TTC549 (cell line): ENCODE measurements around the gene LRRC41.
A peak's percentile ranks its signal among the peaks of the same experiment; 100 is the strongest.
"Not testable (repeated sequence)": the region's sequence is repeated elsewhere in the genome, so short reads cannot be mapped to it uniquely, and the experiment has no call there.

Source experiments
- FAIRE-seq: peaks from 2 replicates; lab custom pipeline; 2012; peaks lifted over from hg19 to GRCh38; lab: Jason Lieb, UNC

Gene LRRC41, protein sequence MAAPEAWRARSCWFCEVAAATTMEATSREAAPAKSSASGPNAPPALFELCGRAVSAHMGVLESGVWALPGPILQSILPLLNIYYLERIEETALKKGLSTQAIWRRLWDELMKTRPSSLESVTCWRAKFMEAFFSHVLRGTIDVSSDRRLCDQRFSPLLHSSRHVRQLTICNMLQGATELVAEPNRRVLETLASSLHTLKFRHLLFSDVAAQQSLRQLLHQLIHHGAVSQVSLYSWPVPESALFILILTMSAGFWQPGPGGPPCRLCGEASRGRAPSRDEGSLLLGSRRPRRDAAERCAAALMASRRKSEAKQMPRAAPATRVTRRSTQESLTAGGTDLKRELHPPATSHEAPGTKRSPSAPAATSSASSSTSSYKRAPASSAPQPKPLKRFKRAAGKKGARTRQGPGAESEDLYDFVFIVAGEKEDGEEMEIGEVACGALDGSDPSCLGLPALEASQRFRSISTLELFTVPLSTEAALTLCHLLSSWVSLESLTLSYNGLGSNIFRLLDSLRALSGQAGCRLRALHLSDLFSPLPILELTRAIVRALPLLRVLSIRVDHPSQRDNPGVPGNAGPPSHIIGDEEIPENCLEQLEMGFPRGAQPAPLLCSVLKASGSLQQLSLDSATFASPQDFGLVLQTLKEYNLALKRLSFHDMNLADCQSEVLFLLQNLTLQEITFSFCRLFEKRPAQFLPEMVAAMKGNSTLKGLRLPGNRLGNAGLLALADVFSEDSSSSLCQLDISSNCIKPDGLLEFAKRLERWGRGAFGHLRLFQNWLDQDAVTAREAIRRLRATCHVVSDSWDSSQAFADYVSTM

DNA sequence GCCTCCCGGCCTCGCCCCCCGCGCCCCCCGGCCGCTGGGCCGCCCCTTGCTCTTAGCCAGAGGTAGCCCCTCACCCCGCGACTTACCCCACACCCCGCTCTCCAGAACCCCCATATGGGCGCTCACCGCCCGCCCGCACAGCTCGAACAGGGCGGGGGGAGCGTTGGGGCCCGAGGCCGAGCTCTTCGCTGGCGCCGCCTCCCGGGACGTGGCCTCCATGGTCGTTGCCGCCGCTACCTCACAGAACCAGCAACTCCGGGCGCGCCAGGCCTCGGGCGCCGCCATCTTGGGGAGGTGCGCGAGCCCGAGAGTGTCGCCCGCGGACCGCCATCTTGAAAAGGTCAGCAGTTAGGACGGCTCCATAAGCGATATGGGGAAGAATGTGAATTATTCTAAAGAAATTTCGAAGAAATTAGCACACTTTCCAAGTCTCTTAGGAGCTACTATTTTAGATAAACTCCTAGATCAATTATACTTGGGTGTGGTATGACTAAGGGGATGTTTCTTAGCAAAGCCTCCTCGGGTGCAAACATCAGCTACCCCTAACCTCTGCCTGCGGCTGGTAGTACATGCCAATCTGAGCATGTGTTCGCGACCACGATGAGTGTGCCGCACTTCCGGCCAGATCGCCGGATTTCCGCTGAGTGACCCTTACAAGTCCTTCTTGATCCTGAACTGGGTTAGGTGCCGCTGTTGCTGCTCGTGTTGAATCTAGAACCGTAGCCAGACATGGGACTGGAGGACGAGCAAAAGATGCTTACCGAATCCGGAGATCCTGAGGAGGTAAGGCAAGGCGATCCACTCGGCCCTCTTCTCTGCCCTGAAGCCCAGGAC, at the start of gene LRRC41, which contains the start of gene UQCRH:
Gene LRRC41 (minus strand): TSS at position 579 of the 834 bp plus-strand sequence. CDS start 294 bp downstream, at position 285.
Gene UQCRH (plus strand): TSS at position 661 of the 834 bp plus-strand sequence. CDS start 69 bp downstream, at position 730.
- peak; percentile 29 for FAIRE-seq

- no peak for FAIRE-seq
Measured at GRCh38 chr1:46352363-46352762, 48.9 kb upstream of the LRRC41 start.

GRCh38 chr1:46345281-46345680, 41.9 kb upstream of the LRRC41 start:
- FAIRE-seq: no peak

- no peak for FAIRE-seq
Measured at GRCh38 chr1:46344481-46344880, 41.1 kb upstream of the LRRC41 start.

DNA sequence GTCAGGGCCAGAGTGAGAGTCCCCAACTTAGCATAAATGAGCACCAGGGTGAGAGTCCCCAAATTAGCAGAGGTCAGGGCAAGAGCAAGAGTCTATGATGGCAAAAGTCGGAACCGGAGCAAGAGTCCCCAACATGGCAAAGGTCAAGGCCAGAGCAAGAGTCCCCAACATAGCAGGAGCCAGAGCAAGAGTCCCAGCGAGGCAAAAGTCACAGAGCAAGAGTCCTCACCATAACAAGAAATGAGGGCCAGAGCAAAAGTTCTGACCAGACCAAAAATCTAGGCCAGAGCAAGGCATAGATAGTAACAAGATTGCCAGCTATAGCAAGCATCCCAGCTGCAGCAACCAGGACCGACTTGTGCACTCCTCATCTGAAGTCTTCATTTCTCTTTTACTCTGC, 40.3 kb upstream of the LRRC41 start:
- FAIRE-seq: no peak

GRCh38 chr1:46343351-46343695, 39.9 kb upstream of the LRRC41 start:
- no peak for FAIRE-seq

DNA sequence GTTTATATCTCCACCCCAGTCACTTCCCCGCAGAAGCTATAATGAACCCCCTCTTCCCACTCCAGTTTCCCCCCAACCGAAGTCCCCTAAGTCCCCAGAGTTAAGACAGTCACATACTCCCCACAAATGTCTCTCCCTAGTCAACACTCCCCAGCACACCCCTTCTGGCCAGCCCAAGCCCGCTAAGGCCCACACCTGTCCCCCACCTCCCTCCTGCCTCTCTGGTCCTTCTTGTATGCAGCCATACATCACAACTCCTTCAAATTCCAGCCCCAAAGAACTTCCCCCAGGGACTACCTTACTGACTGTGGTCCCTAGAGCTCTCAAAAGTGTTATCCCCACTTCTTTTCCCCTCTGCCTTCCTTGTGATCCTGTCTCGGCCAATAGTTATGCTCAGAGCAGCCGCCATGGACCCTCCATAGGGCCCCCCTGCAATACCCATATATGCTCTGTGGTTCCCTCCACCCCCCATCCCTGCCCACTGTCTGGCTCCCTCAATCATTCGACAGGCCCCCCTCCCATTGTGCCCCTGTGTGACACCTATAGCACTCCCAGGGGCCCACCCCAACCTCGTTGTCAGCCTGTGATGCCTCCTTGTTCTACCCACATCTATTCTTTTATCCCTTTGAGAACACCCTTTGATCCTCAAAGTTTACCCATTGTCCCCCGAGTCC, 39.4 kb upstream of the LRRC41 start:
- FAIRE-seq: no peak

GRCh38 chr1:46342084-46342656, 38.8 kb upstream of the LRRC41 start:
- FAIRE-seq: no peak

GRCh38 chr1:46341222-46342083, 38.0 kb upstream of the LRRC41 start:
- FAIRE-seq: no peak

DNA sequence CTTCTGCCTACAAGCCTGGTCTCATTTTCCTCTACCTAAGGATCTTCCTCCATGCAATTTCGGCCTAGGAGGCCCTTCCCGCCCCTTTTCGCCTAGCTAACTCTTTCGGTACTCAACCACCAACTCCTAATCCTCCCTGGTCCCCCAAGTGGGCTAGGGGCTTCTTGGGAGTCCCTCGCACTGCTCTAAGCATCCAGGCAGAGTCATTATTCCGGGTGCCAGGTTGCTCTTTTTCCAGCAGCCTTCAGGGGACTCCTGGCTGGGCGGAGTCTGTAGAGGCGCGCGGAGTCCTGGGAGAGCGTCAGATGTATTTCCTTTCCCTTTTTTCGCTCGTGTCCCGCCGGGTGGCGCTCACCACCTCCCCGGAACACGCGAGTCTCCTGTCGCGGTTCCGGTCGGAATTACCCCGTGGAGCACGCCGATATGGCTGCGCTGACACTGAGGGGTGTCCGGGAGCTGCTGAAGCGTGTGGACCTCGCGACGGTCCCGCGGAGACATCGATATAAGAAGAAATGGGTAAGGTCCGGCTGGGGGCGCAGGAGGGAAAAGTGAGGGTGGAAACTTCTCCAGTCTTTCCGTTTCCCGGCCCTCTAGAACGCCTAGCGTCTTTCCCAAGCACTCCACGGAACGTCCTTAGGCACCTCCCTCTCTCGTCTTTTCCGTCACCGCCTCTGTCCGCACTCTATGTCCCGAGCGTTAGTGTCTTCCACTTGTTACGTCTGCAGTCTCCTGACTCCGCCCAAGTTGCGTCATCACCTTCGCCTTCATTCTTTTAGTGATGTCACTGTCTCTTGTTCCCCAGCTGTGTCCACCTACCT, 37.2 kb upstream of the LRRC41 start, which contains the start of gene NSUN4:
Gene NSUN4 (plus strand): TSS at position 404 of the 818 bp plus-strand sequence. CDS start 20 bp downstream, at position 424.
- no peak for FAIRE-seq

DNA sequence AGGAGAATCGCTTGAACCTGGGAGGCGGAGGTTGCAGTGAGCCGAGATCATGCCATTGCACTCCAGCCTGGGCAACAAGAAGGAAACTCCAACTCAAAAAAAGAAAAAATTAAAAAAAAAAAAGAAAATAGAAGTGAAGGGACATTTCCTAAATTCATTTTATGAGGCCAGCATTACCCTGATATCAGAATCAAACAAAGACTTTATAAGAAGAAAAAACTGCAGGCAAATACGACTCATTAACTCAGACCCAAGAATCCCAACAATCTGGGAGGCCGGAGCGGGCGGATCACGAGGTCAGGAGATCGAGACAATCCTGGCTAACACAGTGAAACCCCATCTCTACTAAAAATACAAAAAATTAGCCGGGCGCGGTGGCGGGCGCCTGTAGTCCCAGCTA, 34.0 kb upstream of the LRRC41 start:
- not testable (repeated sequence) for FAIRE-seq

- no peak for FAIRE-seq
Measured at GRCh38 chr1:46335081-46335480, 31.7 kb upstream of the LRRC41 start.

- FAIRE-seq: no peak
Measured at GRCh38 chr1:46334030-46334384, 30.6 kb upstream of the LRRC41 start.

DNA sequence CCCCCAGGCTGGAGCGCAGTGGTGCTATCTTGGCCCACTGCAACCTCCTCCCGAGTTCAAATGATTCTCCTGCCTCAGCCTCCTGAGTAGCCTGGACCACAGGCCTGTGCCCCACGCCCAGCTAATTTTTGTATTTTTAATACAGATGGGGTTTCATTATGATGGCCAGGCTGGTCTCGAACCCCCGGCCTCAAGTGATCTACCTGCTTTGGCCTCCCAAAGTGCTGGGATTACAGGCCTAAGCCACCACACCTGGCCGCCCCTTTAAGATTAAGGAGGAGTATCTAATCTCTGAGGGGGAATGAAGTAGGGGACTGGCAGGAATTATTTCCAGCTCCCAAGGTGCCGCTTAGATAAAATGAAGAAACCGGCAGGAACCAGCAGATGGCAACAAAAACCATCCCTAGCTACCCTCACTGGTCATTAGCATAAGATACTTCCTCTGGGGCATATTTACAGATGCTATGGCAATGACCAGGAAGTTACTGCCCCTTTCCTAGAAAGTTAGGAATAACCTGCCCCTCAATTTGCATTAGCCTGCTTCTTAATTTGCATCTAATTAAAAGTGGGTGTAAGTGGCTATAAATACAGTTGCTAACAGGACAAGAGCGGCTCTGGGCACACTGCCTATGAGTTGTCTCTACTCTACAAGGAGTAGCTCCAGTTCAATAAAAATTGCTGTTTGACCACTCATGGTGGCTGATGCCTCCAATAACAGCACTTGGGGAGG, 30.0 kb upstream of the LRRC41 start:
- peak; percentile 47 for FAIRE-seq

DNA sequence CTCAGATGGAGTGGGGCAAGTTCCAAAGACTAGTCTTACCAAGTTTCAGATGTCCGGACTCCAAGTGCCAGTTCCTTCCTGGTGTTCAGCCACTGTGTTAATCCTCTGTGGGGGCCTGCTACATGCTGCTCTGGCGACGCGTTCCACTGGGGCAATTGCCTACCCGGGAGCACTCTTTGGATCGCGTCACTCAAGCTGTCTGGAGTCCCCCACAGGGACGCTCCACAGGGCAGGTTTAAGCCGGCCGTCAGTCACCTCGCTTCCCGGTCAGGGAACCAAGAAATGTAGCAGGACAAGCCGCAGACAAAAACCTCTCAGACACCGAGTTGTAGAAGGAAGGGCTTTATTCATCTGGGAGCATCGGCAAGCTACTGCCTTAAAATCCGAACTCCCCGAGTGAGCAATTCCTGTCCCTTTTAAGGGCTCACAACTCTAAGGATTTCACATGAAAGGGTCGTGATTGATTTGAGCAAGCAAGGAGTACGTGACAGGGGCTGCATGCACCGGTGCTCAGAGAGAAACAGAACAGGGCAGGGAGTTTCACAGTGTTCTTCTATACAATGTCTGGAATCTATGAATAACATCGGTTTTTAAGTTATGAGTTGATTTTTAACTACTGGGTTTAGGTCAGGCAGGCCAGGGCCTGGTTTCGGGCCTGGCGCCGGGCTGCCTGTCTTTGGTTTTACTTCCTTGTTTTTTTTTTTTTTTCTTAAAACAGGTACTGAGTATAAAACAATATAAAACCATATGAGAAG, 28.5 kb upstream of the LRRC41 start:
- FAIRE-seq: not testable (repeated sequence)

- FAIRE-seq: not testable (repeated sequence)
Measured at GRCh38 chr1:46330381-46330780, 27.0 kb upstream of the LRRC41 start.

- not testable (repeated sequence) for FAIRE-seq
Measured at GRCh38 chr1:46329807-46330206, 26.4 kb upstream of the LRRC41 start.

- FAIRE-seq: not testable (repeated sequence)
Measured at GRCh38 chr1:46328182-46328581, 24.8 kb upstream of the LRRC41 start.
